Right renal cortex interstitium (tissue), 3 donors: ENCODE results near the gene PERCC1. TPM values are rescaled to one million over a fixed set of nuclear protein-coding genes. Genes with fewer than 3 reads are reported as not detected.

Source experiments
- DNase-seq, 3 donors: peaks; one replicate each; pipeline ENCODE4 v3.0.0-alpha.2; 2013; ENCODE audit warnings: low read depth in 3 of 3, low spot score in 2 of 3
- polyA plus RNA-seq, 3 donors: library from polyadenylated mRNA; unstranded; fragments of 120-200 nt; gene quantifications; one replicate each; pipeline ENCODE4 v1.2.1, GENCODE V29; 2013; ENCODE audit not compliant: insufficient read length in 3 of 3

The PERCC1 gene
- polyA plus RNA-seq, 3 donors, result not detected

- DNase-seq, result peak; percentile 52 to 79 (median 74)
Measured at GRCh38 chr16:1408171-1408837, 22.6 kb upstream of the PERCC1 start.

- DNase-seq, result no peak
Measured at GRCh38 chr16:1412847-1413246, 18.0 kb upstream of the PERCC1 start.

DNA sequence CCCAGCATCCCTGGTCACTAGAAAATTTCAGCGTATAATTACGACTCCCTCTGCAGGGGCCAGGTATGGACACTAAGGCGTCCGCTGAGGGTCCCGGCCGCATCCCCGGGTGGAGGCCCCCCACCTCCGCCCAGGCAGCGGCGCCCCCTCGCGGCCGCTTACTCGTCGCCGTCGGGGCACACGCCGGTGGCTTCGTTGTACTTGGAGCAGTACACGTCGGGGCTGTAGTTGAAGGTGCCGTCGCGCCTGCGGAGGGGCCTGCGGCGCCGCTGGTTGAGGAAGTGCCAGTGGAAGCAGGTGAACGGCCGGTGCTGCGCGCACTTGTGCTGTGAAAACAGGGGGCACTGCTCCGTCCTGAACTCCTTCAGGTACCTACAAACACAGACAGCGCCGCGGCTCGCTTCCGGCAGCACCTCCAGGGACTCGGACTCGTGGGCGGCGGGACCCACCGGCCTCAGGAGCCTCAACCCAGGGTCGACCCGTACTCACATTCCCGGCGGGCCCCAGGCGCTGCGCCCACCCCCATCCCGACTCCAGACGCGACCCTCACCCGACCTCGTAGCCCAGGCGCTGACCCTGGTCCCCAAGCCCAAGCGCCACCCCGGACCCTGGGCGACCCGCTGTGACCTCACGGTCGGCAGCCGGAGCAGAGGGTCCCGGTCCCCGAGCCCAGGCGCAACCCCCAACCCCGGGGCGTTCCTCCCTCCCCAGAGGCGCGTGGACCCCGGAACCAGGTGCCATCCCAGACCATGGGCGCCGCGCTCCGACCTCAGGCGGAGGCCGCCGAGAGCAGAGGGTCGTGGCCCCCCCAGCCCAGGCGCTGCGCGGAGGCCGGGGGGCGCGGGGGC lies 17.0 kb upstream of the PERCC1 start:
- DNase-seq, result no peak

DNA sequence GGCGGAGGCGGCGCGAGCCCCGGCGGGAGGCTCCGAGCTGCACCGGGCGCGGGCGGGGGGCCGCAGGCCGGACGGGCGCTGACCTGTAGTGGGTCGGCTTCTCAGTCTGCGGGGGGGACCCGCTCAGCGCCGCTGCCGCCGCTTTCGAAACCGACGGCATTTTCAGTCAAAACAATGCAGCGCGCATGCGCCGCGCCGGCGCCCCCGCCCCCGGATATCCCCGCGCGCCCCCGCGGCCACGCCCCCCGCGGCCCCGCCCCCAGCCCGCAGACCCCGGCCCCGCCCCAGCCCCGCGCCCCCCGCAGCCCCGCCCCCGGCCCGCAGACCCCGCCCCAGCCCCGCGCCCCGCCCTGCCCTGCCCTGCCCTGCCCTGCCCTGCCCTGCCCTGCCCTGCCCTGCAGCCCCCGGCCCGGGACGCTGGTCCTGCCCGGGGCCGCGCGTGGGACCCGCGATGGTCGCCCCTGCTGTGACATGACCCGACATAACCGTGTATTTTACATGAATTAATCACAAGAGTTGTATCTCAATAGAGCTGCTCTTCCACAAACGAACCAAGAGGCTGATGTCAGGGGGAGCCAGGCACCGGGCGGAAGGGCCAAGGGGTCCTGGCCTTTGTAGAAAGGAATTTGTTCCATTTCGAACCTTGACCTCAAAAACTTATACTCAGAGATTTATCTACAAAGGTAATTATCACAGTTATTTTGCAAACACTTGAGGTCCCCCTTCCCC lies 16.2 kb upstream of the PERCC1 start, which contains the start of gene UNKL:
TSS of gene UNKL (minus strand) at position 173 of the 729 bp plus-strand sequence. CDS start at position 160, 13 bp downstream.
- no peak for DNase-seq

- no peak for DNase-seq
Measured at GRCh38 chr16:1416521-1416941, 14.3 kb upstream of the PERCC1 start.

- no peak for DNase-seq
Measured at GRCh38 chr16:1420111-1420539, 10.8 kb upstream of the PERCC1 start.

- DNase-seq, result no peak
Measured at GRCh38 chr16:1422076-1422475, 8.8 kb upstream of the PERCC1 start.

DNA sequence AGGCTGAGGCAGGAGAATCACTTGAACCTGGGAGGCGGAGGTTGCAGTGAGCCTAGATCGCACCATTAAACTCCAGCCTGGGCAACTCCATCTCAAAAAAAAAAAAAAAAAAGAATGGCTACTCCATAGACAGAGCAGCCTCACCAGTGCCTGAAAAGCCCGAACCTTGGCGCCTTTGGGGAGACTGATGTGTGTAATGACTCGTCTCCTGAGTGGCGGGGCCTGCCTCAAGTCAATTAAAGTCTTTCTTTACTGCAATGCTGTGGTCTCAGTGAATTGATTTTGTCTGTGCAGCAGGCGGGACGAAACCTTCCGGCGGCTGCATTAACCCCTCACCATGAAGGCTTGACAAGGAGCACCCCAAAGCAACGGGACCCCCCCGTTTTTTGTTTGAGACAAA lies 6.8 kb upstream of the PERCC1 start:
- no peak for DNase-seq

GRCh38 chr16:1425616-1426370 lies 5.1 kb upstream of the PERCC1 start:
- DNase-seq, result no peak

GRCh38 chr16:1426734-1427471 lies 4.0 kb upstream of the PERCC1 start:
- DNase-seq, result peak in 1 of 3 donors; percentile 50

DNA sequence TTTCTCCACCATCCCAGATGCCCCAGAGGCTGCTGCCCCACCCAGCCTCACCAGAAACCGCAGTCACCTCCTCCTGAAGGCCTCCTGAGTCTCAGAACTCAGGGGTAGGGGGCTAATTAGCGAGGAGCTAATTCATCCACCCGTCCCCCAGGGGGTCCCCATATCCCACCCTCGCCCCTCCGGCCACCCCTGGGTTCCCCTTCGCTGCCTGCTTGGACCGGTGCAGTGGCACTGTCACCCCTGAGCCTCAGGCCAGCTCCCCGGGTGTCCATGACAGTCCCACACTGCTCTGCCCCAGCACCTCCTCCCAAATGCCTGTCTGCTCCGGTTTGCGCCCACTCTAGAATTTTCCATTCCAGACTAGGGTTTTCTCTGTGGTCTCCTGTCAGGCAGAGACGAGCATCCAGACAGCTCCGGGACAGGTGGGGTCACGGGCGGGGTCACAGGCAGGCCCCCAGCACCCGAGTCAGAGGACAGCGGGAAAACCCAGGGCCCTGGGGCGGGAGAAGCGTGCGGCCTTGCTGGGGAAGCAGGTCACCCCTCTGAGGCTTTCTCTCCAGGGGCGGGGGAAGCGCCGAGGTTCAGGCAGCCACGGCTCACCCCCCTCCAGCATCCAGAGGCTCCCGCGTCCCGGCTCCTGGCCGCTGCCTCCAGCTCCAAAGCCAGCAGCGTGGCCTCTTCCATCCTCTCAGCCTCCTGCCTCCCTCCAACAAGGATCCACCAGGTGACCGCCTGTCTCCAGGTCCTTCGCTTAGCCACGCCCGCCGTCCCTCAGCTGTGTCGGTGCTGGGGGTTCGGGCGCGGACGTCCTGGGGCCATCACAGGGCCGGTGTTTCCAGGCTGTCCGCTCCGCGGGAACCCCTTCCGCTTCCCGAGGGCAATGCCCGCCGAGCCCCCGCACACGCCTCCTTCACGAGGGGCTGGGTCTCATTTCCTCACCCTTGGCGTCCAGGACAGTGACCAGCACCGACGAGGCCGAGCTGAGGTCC lies 3.1 kb upstream of the PERCC1 start:
- DNase-seq, result no peak

- no peak for DNase-seq
Measured at GRCh38 chr16:1428511-1428910, 2.4 kb upstream of the PERCC1 start.

DNA sequence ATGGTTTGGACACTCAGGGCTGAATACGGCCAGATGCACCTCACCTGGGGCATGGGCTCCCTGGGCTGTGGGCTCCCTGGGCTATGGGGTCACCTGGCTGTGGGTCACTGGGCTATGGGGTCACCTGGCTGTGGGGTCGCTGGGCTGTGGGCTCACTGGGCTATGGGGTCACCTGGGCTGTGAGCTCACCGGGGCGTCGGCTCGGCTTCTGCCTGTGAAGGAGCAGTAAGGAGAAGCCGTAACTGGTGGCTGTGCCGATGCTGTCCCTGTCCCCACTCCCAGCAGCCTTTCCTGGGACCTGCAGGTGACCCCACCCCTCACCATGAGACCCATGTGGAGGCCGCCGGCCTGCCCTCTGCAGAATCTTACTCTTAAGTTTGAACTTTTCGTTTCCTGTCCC lies 1.9 kb upstream of the PERCC1 start:
- DNase-seq, result no peak

DNA sequence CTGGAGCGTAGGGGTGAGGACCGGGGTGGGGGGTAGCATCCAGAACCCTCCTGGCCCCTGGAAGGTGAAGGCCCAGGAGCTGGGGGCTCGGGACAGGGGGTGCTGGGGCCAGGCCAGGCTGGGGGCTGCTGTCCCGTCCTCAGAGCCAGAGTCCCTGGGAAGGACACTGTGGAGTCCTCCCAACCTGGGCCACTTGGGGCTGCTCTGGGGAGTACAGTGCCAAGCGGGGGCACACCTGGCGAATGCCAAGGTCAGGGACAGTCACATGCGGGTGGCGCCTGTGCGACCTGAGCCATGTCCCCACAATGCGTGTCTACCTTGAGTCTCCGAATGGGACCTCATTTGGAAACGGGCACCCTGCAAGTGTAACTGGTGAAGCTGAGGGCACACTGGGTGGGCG lies 1.2 kb upstream of the PERCC1 start:
- DNase-seq, result no peak

GRCh38 chr16:1430214-1430758 lies 592 bp upstream of the PERCC1 start:
- no peak for DNase-seq

DNA sequence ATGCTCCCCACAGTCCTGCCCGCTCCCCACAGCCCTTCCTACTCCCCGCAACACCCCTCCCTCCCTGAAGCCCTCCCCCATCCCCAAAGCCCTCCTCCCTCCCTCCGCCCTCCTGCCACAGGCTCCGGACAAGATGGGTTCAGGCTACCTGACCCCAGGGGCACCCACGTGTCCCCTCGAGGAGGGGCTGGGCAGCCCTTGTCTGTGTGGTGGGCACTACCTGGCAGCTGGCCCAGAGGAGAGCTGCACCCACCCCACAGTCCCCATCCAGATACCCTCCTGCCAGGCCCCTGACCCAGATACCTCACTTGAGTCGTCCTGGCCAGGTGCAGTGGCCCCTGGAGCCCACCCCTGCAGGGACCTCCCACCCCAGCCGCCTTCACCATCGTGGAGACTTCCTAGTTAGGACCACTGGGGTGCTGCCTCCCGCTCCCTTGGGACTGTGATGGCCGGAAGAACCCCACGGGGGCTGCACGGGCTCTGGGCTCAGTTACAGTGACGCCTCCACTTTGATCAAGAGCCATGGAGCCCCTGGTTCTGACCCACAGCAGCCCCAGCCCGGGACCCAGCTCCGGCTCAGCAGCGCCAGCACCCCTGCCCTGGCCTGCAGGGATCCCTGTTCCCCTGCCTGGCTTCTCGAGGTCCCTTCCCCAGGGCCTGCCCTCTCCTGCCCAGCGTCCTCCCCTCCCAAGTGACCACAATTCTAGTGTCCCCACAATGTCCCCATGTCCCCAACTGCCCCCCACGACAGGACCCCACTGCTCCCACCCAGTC lies 806 bp downstream of the PERCC1 start:
- DNase-seq, result no peak

GRCh38 chr16:1432388-1433262 lies 1.7 kb downstream of the PERCC1 start:
- no peak for DNase-seq
